ENCODE results near the gene QDPR.
"Not testable (repeated sequence)": the region's sequence is repeated elsewhere in the genome, so short reads cannot be mapped to it uniquely, and the experiment has no call there.

QDPR gene

DNA sequence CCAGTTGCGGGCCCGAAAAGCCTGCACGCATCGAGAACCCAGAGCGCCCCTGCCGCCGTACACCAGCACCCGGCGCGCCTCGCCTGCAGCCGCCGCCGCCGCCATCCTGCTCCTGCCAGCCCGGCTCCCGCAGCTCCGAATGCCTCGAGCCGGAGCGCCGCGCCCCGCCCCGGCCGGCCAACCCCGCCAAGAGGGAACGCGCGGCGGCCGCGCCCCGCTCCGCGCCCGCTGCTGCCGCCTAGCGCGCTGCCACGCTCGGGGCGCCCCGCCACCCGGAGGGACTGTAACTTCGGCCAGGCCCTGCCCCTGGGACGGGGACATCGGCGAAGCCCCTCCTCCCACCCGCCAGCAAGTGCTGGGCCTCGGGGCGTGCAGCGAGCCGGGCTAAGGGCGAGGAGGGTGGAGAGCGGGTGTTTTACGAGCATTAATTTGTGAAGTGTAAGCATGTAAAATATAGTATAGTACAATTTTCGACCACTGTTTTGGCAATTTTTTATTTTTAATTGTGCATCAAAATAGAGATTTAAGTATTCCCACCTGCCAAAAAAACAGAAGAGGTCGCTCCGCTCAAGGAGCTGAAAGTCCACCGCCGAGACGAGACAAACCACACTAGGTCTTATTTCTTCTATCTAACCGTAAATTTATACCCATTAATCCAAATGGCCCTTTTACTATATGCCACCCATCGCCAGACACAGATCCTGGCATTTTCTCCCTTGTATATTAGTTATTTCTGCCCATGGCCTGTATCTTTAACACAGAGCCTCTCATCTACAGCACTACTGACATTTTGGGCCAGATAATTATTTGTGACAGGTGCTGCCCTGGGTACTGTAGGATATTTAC, at the start of gene QDPR:
Gene QDPR (minus strand): TSS at position 141 of the 846 bp plus-strand sequence. CDS start 36 bp downstream, at position 105.
- peak; percentile 95 for DNase-seq

- DNase-seq, result peak; percentile 9
Measured at GRCh38 chr4:17561195-17561909, 49.5 kb upstream of the QDPR start.

DNA sequence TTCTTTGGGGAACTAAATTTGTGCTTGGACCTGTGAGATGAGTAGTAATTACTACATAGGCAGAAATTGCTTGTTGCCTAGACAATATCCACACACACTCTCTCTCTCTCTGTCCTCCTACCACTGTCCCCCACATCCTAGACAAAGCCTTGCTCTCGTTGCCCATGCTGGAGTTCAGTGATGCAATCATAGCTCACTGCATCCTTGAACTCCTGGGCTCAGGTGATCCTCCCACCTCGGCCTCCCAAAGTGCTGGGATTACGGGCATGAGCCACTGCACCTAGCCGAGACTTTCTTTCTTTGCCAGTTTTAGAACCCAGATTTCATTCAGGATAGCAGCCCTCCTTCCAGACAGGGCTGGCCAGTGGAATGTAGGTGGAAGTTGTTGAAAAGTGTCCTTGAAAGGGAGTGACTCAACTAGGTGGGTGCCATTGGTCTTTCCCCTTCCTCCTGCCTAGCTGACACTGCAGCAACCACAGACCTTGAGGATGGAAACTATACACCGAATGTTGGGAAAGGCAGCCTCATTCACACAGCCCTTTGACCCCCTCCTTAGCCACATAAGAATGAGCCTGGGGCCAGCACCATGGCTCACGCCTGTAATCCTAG, 48.3 kb upstream of the QDPR start:
- DNase-seq, result no peak

- DNase-seq, result no peak
Measured at GRCh38 chr4:17559709-17560048, 47.8 kb upstream of the QDPR start.

DNA sequence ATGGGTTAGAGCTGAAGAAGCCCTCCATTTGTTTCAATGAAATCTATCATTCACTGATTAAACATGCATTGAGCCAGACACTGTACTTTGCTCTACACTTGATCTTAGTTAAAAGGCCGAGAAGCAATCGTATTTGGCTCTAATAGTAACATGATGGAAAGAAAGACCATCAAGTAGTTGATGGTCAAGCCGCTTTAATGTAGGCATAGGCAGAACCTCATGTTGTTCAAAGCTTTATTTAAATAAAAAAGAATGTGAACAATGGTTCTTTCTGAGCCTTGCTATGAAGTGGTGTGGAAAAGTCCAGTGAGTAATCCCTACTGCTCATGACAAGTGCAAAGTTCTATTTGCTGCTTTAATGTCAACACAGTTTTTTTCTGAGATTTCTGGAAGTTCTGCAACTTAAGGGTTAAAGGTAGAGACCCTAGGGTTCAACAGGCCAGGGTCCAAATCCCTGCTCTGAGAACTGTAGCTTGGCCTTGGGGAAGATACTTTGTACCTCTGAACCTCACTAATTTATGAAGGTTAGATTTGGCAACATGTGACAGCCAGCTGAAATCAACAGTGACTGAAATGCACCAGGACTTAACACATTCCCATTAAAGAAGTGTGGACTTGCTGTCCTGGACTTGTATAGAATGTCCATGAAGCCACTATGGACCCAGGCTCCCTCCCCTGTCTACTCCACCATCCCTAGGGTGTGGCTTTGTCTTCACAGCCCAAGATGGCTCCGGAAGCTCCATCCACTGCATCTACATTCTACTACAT, 47.2 kb upstream of the QDPR start:
- DNase-seq, result no peak

GRCh38 chr4:17557880-17558279, 46.0 kb upstream of the QDPR start:
- no peak for DNase-seq

- no peak for DNase-seq
Measured at GRCh38 chr4:17556498-17556897, 44.6 kb upstream of the QDPR start.

- no peak for DNase-seq
Measured at GRCh38 chr4:17554568-17554967, 42.7 kb upstream of the QDPR start.

DNA sequence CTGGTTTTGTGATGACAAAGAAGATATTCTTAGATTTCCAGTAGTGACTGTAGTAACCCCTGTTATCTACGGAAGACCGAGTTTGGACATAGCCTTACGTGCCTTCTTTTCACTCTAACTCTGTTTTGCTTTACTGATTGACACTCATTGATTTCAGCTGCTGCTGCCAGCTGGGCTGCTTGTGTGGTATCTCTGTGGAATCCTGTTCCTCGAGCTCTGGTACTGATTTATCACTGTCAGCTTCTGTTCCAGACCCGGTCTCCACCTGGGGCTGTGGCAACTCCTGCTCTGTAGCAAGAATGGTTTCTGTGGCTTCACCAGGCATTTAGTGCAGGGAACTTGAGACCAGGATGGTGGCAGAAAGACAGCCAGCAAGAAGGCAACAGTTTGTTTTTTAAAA, 40.5 kb upstream of the QDPR start:
- DNase-seq, result no peak

- no peak for DNase-seq
Measured at GRCh38 chr4:17550549-17550948, 38.7 kb upstream of the QDPR start.

DNA sequence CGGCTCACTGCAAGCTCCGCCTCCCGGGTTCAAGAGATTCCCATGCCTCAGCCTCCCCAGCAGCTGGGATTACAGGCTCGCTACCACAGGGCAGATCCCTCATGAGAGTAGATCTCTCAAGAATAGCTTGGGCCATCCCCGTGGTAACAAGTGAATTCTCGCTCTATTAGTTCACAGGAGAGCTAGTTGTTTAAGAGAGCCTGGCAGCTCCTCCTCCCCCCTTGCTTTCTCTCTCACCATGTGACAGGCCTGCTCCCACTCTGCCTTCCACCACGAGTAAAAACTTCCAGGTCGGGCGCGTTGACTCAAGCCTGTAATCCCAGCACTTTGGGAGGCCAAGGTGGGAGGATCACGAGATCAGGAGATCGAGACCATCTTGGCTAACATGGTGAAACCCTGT, 34.8 kb upstream of the QDPR start:
- no peak for DNase-seq

GRCh38 chr4:17546222-17546621, 34.3 kb upstream of the QDPR start:
- no peak for DNase-seq

DNA sequence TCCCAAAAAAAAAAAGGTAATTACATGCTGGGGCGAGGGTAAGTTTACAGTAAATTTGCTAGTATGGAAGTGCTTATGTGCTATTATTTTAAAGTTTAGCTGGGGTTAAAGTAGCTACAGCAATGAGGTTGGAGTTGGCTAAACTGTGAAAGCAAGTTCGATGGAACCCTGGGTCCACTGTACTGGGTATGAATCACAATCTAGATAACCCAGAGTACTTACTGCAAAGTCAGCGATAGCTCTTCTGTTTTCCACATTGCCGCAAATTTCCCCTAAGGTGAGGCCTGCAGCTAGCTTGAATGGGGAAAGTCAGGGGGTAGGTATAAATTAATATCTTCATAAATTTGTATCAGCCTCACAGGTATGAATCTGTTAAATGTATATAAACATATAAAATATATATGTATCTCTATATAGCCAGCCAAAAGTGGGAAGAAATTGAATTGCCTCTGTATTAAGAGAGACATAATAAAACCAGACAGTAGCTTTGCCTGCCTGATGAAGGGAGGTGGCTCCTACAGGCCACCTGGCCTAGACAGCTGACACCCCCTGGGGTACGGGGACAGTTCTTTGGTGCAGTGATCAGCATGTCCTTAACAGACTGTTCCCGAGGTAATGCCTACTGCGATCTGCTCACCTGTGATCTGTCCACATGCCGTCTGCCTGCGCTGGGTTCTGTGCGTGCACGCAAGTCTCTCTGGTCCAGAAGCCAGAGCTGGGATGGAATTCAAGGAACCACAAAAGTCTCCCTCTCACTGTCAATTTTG, 33.7 kb upstream of the QDPR start:
- DNase-seq, result no peak

- DNase-seq, result no peak
Measured at GRCh38 chr4:17544831-17545234, 32.9 kb upstream of the QDPR start.

- DNase-seq, result no peak
Measured at GRCh38 chr4:17544205-17544604, 32.3 kb upstream of the QDPR start.

DNA sequence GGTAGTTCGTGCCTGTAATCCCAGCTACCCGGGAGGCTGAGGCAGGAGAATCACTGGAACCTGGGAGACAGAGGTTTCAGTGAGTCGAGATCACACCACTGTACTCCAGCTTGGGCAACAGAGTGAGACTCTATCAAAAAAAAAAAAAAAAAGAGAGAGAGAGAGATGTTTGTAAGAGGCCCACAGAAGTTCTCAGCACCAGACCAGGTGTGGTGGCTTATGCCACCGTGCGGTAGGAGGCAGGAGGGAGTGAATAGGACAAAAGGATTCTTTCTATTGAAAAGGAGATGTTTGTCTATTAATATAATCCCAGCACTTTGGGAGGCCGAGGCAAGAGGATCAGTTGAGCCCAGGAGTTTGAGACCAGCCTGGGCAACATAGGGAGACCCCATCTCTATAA, 25.2 kb upstream of the QDPR start:
- DNase-seq, result not testable (repeated sequence)

DNA sequence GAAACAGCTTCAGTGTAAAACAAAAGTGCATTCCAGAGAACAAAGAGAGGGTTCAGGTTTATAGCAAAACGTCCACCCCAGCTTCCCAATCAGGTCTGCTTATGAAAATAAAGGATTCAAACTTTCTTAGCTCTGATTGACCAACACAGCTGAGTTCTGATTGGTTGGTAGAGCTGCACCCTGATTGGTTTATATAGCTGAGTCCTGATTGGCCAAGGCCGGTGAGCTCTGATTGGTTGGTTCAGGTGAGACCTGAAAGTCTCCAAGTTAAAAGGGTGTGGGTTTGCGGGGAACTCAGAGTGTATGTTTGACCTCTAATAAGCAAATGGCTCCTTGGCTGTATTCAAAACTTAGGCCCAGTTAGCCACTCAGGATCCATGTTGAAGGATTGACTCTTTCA, 24.0 kb upstream of the QDPR start:
- DNase-seq, result no peak

- no peak for DNase-seq
Measured at GRCh38 chr4:17535242-17535641, 23.4 kb upstream of the QDPR start.

- no peak for DNase-seq
Measured at GRCh38 chr4:17534705-17535104, 22.8 kb upstream of the QDPR start.

- DNase-seq, result no peak
Measured at GRCh38 chr4:17531538-17532285, 19.8 kb upstream of the QDPR start.

GRCh38 chr4:17528551-17529165, 16.8 kb upstream of the QDPR start:
- DNase-seq, result no peak

All from hematopoietic multipotent progenitor cell treated with erythropoietin and hydrocortisone succinate and interleukin-3 and kit ligand, for 4 days (in vitro differentiated cells).